Measurements from ENCODE around the gene IQGAP2. TPM values are rescaled to one million over a fixed set of nuclear protein-coding genes. Genes with fewer than 3 reads are reported as not detected.

Gene IQGAP2
- total and polyA plus RNA-seq, 8 donors: 15.6 to 29.1 (median 17.1) TPM

- ATAC-seq: no peak
Observed at GRCh38 chr5:76487386-76487785, 84.3 kb downstream of the IQGAP2 start.

GRCh38 chr5:76487821-76488220 is 84.7 kb downstream of the IQGAP2 start:
- TF ChIP-seq, protein P1, sequence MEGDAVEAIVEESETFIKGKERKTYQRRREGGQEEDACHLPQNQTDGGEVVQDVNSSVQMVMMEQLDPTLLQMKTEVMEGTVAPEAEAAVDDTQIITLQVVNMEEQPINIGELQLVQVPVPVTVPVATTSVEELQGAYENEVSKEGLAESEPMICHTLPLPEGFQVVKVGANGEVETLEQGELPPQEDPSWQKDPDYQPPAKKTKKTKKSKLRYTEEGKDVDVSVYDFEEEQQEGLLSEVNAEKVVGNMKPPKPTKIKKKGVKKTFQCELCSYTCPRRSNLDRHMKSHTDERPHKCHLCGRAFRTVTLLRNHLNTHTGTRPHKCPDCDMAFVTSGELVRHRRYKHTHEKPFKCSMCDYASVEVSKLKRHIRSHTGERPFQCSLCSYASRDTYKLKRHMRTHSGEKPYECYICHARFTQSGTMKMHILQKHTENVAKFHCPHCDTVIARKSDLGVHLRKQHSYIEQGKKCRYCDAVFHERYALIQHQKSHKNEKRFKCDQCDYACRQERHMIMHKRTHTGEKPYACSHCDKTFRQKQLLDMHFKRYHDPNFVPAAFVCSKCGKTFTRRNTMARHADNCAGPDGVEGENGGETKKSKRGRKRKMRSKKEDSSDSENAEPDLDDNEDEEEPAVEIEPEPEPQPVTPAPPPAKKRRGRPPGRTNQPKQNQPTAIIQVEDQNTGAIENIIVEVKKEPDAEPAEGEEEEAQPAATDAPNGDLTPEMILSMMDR (IDR thresholded peaks at IDR 0.05): no peak
- DNase-seq: no peak
- Histone ChIP-seq H3K27me3 (no peaks in the 10 kb centered on the region), H3K9me3 (no peaks in the 10 kb centered on the region), H3K4me1 (no peaks in the 10 kb centered on the region), H3K36me3 (no peaks in the 10 kb centered on the region), H3K27ac (no peak overlapping the region), H3K4me3 (no peak overlapping the region)
- no peak for ATAC-seq
- intact Hi-C loops (cut with DNase I): no loop called here

More at GRCh38 chr5:76487386-76487785, 84.3 kb downstream of the IQGAP2 start:
- Histone ChIP-seq H3K36me3 (no peaks in the 10 kb centered on the region), H3K4me3 (no peak overlapping the region), H3K27me3 (no peaks in the 10 kb centered on the region), H3K4me1 (no peaks in the 10 kb centered on the region), H3K9me3 (no peaks in the 10 kb centered on the region), H3K27ac (no peak overlapping the region)
- DNase-seq: peak in 2 of 4 donors; percentile 47 to 54
- TF ChIP-seq, protein P1 (IDR thresholded peaks at IDR 0.05): no peak
- intact Hi-C loops (cut with DNase I): no loop called here

DNA sequence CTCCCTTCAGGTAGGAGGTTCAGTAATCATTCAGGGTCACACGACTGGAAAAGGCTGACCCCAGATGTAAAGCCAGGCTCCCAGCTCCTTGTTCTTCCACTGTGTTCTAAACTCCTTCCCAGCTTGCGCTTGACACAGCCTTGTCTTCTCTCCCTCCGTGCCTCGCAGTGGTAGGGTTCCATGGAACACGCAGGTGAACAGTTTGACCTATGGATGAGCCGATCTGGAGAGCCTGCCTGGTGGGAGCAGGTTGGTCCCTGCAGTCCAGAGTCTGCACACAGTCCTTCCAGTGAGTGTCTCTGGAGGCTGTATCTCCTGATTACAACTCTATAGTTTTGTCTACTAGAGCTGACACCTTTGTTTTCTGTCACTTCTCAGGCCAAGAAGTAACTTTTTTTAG is 85.9 kb downstream of the IQGAP2 start:
- Histone ChIP-seq H3K27me3 (no peaks in the 10 kb centered on the region), H3K4me1 (no peaks in the 10 kb centered on the region), H3K36me3 (no peaks in the 10 kb centered on the region), H3K4me3 (no peak overlapping the region), H3K27ac (no peak overlapping the region), H3K9me3 (no peaks in the 10 kb centered on the region)
- intact Hi-C loops (cut with DNase I): no loop called here
- TF ChIP-seq, protein P1 (IDR thresholded peaks at IDR 0.05): no peak
- no peak for DNase-seq
- no peak for ATAC-seq

DNA sequence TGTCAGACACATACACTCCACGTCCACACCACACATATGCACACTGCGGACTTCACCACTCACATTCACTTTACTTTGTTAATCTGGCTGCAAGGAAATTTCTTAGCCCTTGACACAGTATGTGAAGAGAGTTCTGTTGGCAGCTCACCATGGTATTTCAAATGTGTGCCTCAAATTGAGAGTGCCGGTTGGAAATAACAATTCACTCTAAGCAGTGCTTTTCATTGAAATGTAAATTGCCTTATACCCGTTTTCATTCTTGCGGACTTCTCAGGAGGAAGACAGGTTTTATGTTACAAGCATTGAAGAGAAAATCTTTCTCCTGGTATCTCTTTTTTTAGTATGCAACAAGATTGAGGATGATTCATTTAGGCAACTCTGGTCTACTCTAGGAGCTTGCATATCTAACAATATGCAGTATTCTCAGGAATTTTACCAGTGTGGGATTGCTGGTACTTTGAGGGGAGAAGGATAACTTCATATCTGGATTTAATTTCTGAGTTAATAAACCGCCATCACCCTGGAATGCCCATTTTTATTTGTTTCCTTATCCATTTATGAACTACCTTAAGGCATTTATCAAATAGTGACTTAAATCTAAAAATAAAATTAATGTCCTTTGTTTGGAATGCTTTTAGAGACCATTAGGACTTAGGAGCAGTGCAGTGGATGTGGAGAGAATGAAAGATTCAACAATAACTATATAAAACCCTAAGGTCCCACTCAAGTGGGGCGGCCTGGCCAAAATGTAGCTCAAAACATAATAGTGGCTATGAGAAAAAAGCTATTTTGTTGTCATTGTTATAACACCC is 87.0 kb downstream of the IQGAP2 start:
- DNase-seq (peak in 1 of 4 donors; percentile 18), ATAC-seq (peak; percentile 39)
- no peak overlapping the region for H3K27ac ChIP-seq
- intact Hi-C loops (cut with DNase I): no loop called here
- H3K36me3 ChIP-seq: no peaks in the 10 kb centered on the region
- no peaks in the 10 kb centered on the region for H3K9me3 ChIP-seq
- no peak overlapping the region for H3K4me3 ChIP-seq
- no peaks in the 10 kb centered on the region for H3K27me3 ChIP-seq
- TF ChIP-seq, protein P1 (IDR thresholded peaks at IDR 0.05): no peak
- no peaks in the 10 kb centered on the region for H3K4me1 ChIP-seq

DNA sequence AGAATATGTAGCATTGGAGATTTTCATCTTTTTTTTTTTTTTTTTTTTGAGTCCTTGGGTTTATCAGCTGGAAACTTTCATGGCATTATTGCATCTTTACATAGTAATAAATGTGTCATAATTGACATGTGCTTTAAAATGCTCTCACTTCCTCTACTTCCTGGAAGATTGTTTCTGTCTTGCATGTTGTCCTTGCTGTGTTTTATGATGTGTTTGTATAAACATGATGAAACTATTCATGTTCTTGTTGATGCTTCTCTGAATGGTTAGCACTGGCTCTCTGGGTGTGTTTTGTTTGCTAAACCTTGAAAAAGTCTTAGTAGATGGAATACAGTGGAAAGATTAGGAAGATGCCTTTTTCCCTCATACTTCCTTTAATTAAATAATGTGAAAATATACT is 87.9 kb downstream of the IQGAP2 start:
- Histone ChIP-seq H3K4me3 (no peak overlapping the region), H3K4me1 (no peaks in the 10 kb centered on the region), H3K36me3 (no peaks in the 10 kb centered on the region), H3K27me3 (no peaks in the 10 kb centered on the region), H3K27ac (no peak overlapping the region), H3K9me3 (no peaks in the 10 kb centered on the region)
- intact Hi-C loops (cut with DNase I): no loop called here
- ATAC-seq (no peak), DNase-seq (peak in 1 of 4 donors; percentile 16)
- TF ChIP-seq, protein P1 (IDR thresholded peaks at IDR 0.05): no peak

All from left lung (tissue), 10 donors.